Measurements from ENCODE around the gene SMYD3.

SMYD3 gene

GRCh38 chr1:245810181-245810769 lies 696.8 kb downstream of the SMYD3 start:
- DNase-seq (ENCODE audit: low read depth): no peak
- no peak overlapping the region for H3K4me3 ChIP-seq (ENCODE audit: low read length)
- TF ChIP-seq CTCF (conservative IDR thresholded peaks at IDR 0.05; ENCODE audit: low read depth, low read length): no peak

GRCh38 chr1:245809361-245809760 lies 697.7 kb downstream of the SMYD3 start:
- no peak overlapping the region for H3K4me3 ChIP-seq (ENCODE audit: low read length)
- DNase-seq (ENCODE audit: low read depth): no peak
- no peak for TF ChIP-seq CTCF (conservative IDR thresholded peaks at IDR 0.05; ENCODE audit: low read depth, low read length)

- no peak for DNase-seq (ENCODE audit: low read depth)
- H3K4me3 ChIP-seq (ENCODE audit: low read length): no peak overlapping the region
- no peak for TF ChIP-seq CTCF (conservative IDR thresholded peaks at IDR 0.05; ENCODE audit: low read depth, low read length)
Measured at GRCh38 chr1:245807954-245808719, 698.9 kb downstream of the SMYD3 start.

- no peak for TF ChIP-seq CTCF (conservative IDR thresholded peaks at IDR 0.05; ENCODE audit: low read depth, low read length)
- no peak overlapping the region for H3K4me3 ChIP-seq (ENCODE audit: low read length)
- no peak for DNase-seq (ENCODE audit: low read depth)
Measured at GRCh38 chr1:245807306-245807705, 699.8 kb downstream of the SMYD3 start.

- no peak for TF ChIP-seq CTCF (conservative IDR thresholded peaks at IDR 0.05; ENCODE audit: low read depth, low read length)
- H3K4me3 ChIP-seq (ENCODE audit: low read length): no peak overlapping the region
- no peak for DNase-seq (ENCODE audit: low read depth)
Measured at GRCh38 chr1:245805532-245805931, 701.5 kb downstream of the SMYD3 start.

GRCh38 chr1:245804696-245805095 lies 702.4 kb downstream of the SMYD3 start:
- DNase-seq (ENCODE audit: low read depth): no peak
- TF ChIP-seq CTCF (conservative IDR thresholded peaks at IDR 0.05; ENCODE audit: low read depth, low read length): no peak
- no peak overlapping the region for H3K4me3 ChIP-seq (ENCODE audit: low read length)

- no peak for DNase-seq (ENCODE audit: low read depth)
- TF ChIP-seq CTCF (conservative IDR thresholded peaks at IDR 0.05; ENCODE audit: low read depth, low read length): no peak
- no peak overlapping the region for H3K4me3 ChIP-seq (ENCODE audit: low read length)
Measured at GRCh38 chr1:245803666-245804037, 703.4 kb downstream of the SMYD3 start.
